ENCODE measurements around the gene NDUFS7.

- TF ChIP-seq CTCF (IDR thresholded peaks at IDR 0.05) = no peak
- no peak for TF ChIP-seq NR3C1 (IDR thresholded peaks at IDR 0.05)
- TF ChIP-seq EP300 (IDR thresholded peaks at IDR 0.05) = no peak
Observed at GRCh38 chr19:1382250-1382649, 1.5 kb upstream of the NDUFS7 start.

Data from A549 (cell line).